ENCODE data around the gene BASP1.
"Not testable (repeated sequence)": the region's sequence is repeated elsewhere in the genome, so short reads cannot be mapped to it uniquely, and the experiment has no call there.

BASP1 gene

GRCh38 chr5:17257705-17258273, 40.4 kb downstream of the BASP1 start:
- DNase-seq, result no peak

- DNase-seq, result no peak
These were observed 41.0 kb downstream of the BASP1 start for GRCh38 chr5:17258431-17258830.

GRCh38 chr5:17259012-17259411, 41.6 kb downstream of the BASP1 start:
- not testable (repeated sequence) for DNase-seq

- no peak for DNase-seq
These were observed 42.3 kb downstream of the BASP1 start for GRCh38 chr5:17259630-17260257.

GRCh38 chr5:17260549-17260948, 43.1 kb downstream of the BASP1 start:
- no peak for DNase-seq

- DNase-seq, result no peak
These were observed 43.6 kb downstream of the BASP1 start for GRCh38 chr5:17261075-17261474.

- no peak for DNase-seq
These were observed 47.6 kb downstream of the BASP1 start for GRCh38 chr5:17265041-17265440.

- DNase-seq, result no peak
These were observed 49.7 kb downstream of the BASP1 start for GRCh38 chr5:17267106-17267505.

- no peak for DNase-seq
These were observed 51.8 kb downstream of the BASP1 start for GRCh38 chr5:17269201-17269600.

- DNase-seq, result no peak
These were observed 54.7 kb downstream of the BASP1 start for GRCh38 chr5:17272111-17272510.

GRCh38 chr5:17275289-17276158, 58.1 kb downstream of the BASP1 start:
- no peak for DNase-seq

GRCh38 chr5:17276445-17276844, 59.0 kb downstream of the BASP1 start:
- DNase-seq, result no peak

GRCh38 chr5:17277907-17278306, 60.5 kb downstream of the BASP1 start:
- no peak for DNase-seq

GRCh38 chr5:17278931-17279330, 61.5 kb downstream of the BASP1 start:
- no peak for DNase-seq

- DNase-seq, result no peak
These were observed 62.1 kb downstream of the BASP1 start for GRCh38 chr5:17279487-17279886.

GRCh38 chr5:17282283-17283120, 65.1 kb downstream of the BASP1 start:
- DNase-seq, result no peak

GRCh38 chr5:17283121-17283415, 65.6 kb downstream of the BASP1 start:
- DNase-seq, result no peak

GRCh38 chr5:17287501-17288155, 70.2 kb downstream of the BASP1 start:
- no peak for DNase-seq

GRCh38 chr5:17288570-17288969, 71.1 kb downstream of the BASP1 start:
- DNase-seq, result no peak

GRCh38 chr5:17289681-17290539, 72.5 kb downstream of the BASP1 start:
- no peak for DNase-seq

GRCh38 chr5:17290540-17290974, 73.1 kb downstream of the BASP1 start:
- no peak for DNase-seq
